ENCODE results near the gene DAB2IP.

Gene DAB2IP

GRCh38 chr9:121707477-121708424, 56.3 kb downstream of the DAB2IP start:
- DNase-seq, result no peak

GRCh38 chr9:121708768-121709488, 57.5 kb downstream of the DAB2IP start:
- no peak for DNase-seq

GRCh38 chr9:121709798-121710197, 58.4 kb downstream of the DAB2IP start:
- peak; percentile 77 for DNase-seq

- DNase-seq, result no peak
These were observed 59.8 kb downstream of the DAB2IP start for GRCh38 chr9:121711281-121711680.

- no peak for DNase-seq
These were observed 60.4 kb downstream of the DAB2IP start for GRCh38 chr9:121711797-121712196.

- no peak for DNase-seq
These were observed 62.1 kb downstream of the DAB2IP start for GRCh38 chr9:121713400-121714070.

GRCh38 chr9:121714075-121714705, 62.8 kb downstream of the DAB2IP start:
- DNase-seq, result no peak

- no peak for DNase-seq
These were observed 63.4 kb downstream of the DAB2IP start for GRCh38 chr9:121714873-121715272.

- DNase-seq, result no peak
These were observed 65.9 kb downstream of the DAB2IP start for GRCh38 chr9:121717141-121717991.

- DNase-seq, result peak; percentile 73
These were observed 66.7 kb downstream of the DAB2IP start for GRCh38 chr9:121718084-121718483.

GRCh38 chr9:121718501-121718900, 67.1 kb downstream of the DAB2IP start:
- DNase-seq, result no peak

GRCh38 chr9:121720311-121721057, 69.0 kb downstream of the DAB2IP start:
- no peak for DNase-seq

GRCh38 chr9:121721058-121721350, 69.6 kb downstream of the DAB2IP start:
- no peak for DNase-seq

GRCh38 chr9:121721770-121722169, 70.3 kb downstream of the DAB2IP start:
- no peak for DNase-seq

GRCh38 chr9:121725008-121725775, 73.8 kb downstream of the DAB2IP start:
- no peak for DNase-seq

- no peak for DNase-seq
These were observed 76.0 kb downstream of the DAB2IP start for GRCh38 chr9:121727295-121728020.

- no peak for DNase-seq
These were observed 77.5 kb downstream of the DAB2IP start for GRCh38 chr9:121728916-121729315.

- DNase-seq, result no peak
These were observed 78.5 kb downstream of the DAB2IP start for GRCh38 chr9:121729769-121730562.

GRCh38 chr9:121731090-121731489, 79.7 kb downstream of the DAB2IP start:
- DNase-seq, result peak; percentile 16
